Suprapubic skin (tissue), 3 donors: ENCODE measurements around the gene R3HCC1L.

Experiments
- CTCF ChIP-seq, 2 donors: fragments of 200-600 bp in 1 of 2; fragments of 450-650 bp in 1 of 2; sonication (generic) in 1 of 2; IDR thresholded peaks; one replicate each; pipeline ENCODE4 v1.5.1; 2016 to 2019; ENCODE audit warnings: antibody characterized with exemption in 2 of 2, mild to moderate bottlenecking in 1 of 2, moderate library complexity in 1 of 2
- POLR2AphosphoS5 ChIP-seq, 3 donors: sonication (generic); formaldehyde crosslinking; IDR thresholded peaks; one replicate each; pipeline ENCODE4 v1.6.1; 2017; ENCODE audit warnings: antibody characterized with exemption in 3 of 3

GRCh38 chr10:98170249-98171117, 36.0 kb downstream of the R3HCC1L start:
- TF ChIP-seq CTCF (IDR thresholded peaks at IDR 0.05): peak; percentile 59 to 66
- TF ChIP-seq POLR2AphosphoS5 (IDR thresholded peaks at IDR 0.05): no peak
